BJ (cell line): ENCODE measurements around the gene ORC3. TPM values are rescaled to one million over a fixed set of nuclear protein-coding genes. Genes with fewer than 3 reads are reported as not detected.

Source experiments
- CTCF ChIA-PET: fragments of 350-600 bp; formaldehyde crosslinking; extraction: SDS; loops from one replicate; lab custom pipeline; 2021; ENCODE audit warnings: antibody characterized with exemption, inconsistent platforms; lab: Yijun Ruan, JAX
- POLR2A ChIA-PET: fragments of 300-600 bp; sonication (Branson Sonifier 250); formaldehyde crosslinking; extraction: SDS; loops from one replicate; lab custom pipeline; 2021; ENCODE audit warnings: antibody characterized with exemption; lab: Charles Lee
- DNase-seq: peaks from one replicate; pipeline ENCODE4 v3.0.0-alpha.2; 2011; ENCODE audit warnings: low read depth
- H3K27me3 ChIP-seq: 2 replicates; pipeline ENCODE4 v1.6.0; 2011; ENCODE audit warnings: low read length; ENCODE audit not compliant: control insufficient read depth, insufficient read depth
- H3K36me3 ChIP-seq: 2 replicates; pipeline ENCODE4 v1.5.1; 2011; ENCODE audit warnings: low read length; ENCODE audit not compliant: control insufficient read depth, insufficient read depth
- H3K4me3 ChIP-seq: 2 replicates; pipeline ENCODE4 v1.5.1; 2011; ENCODE audit warnings: low read depth, mild to moderate bottlenecking, control low read depth, low read length
- CTCF ChIP-seq: IDR thresholded peaks from 2 replicates; pipeline ENCODE4 v1.5.1; 2011; ENCODE audit warnings: low read depth, mild to moderate bottlenecking, control low read depth, inconsistent platforms, low read length, moderate library complexity; ENCODE audit not compliant: insufficient read depth
- polyA plus RNA-seq: library from polyadenylated mRNA; depleted of rRNA; stranded (reverse); fragments of >200 nt; gene quantifications from 2 replicates; pipeline ENCODE4 v1.2.3, GENCODE V29; 2011

ORC3 gene
- polyA plus RNA-seq, 1 experiment: 17.3 TPM

DNA sequence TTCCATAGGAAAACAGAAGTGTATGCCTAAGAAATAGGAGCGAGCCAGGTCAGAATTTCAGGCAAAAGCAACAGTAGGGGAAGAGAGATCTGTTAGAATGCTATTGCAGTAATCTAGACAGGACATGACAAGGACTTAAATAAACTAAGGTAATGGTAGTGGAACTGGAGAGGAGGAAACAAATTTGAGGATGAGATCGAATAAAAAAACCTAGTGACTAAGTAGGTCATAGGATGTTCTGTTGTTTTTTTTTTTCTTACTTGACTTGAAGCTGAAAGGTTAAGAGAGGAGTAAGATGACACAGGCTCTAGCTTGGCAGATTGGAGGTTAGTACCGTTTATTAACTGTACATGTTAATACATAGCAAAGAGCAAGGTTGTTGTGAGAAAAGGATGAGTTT is 28.6 kb downstream of the ORC3 start:
- DNase-seq: no peak
- no peaks in the 10 kb centered on the region for H3K27me3 ChIP-seq
- CTCF ChIA-PET: no interaction called here
- peaks cover 2% of the 10 kb centered on the region for H3K36me3 ChIP-seq
- no peak for TF ChIP-seq CTCF
- POLR2A ChIA-PET: no interaction called here
- no peak overlapping the region for H3K4me3 ChIP-seq

- no peak for TF ChIP-seq CTCF
- Histone ChIP-seq H3K4me3 (no peak overlapping the region), H3K36me3 (no peaks in the 10 kb centered on the region), H3K27me3 (no peaks in the 10 kb centered on the region)
- no peak for DNase-seq
- POLR2A ChIA-PET: no interaction called here
- CTCF ChIA-PET: interaction anchor here (1.0 kb wide), 1 partner anchor 32 kb away, joined by 3 read pairs; no protein-coding TSS in a partner anchor
Measured at GRCh38 chr6:87623248-87623647, 33.3 kb downstream of the ORC3 start.

GRCh38 chr6:87628424-87628823 is 38.5 kb downstream of the ORC3 start:
- CTCF ChIA-PET: interaction anchor here (0.6 to 2.0 kb wide), 6 partner anchors 12 to 489 kb away, joined by 3 to 6 read pairs (median 3); no protein-coding TSS in a partner anchor
- Histone ChIP-seq H3K4me3 (no peak overlapping the region), H3K27me3 (no peaks in the 10 kb centered on the region), H3K36me3 (no peaks in the 10 kb centered on the region)
- TF ChIP-seq CTCF: no peak
- DNase-seq: no peak
- POLR2A ChIA-PET: no interaction called here

- ChIA-PET CTCF (interaction anchor here (0.6 to 2.0 kb wide), 4 partner anchors 12 to 40 kb away, joined by 3 to 6 read pairs (median 4); no protein-coding TSS in a partner anchor), POLR2A (no interaction called here)
- Histone ChIP-seq H3K4me3 (no peak overlapping the region), H3K27me3 (no peaks in the 10 kb centered on the region), H3K36me3 (no peaks in the 10 kb centered on the region)
- no peak for TF ChIP-seq CTCF
- DNase-seq: no peak
Measured at GRCh38 chr6:87628881-87629280, 38.9 kb downstream of the ORC3 start.

GRCh38 chr6:87630746-87631145 is 40.8 kb downstream of the ORC3 start:
- CTCF ChIA-PET: interaction anchor here (0.9 to 1.4 kb wide), 2 partner anchors 9 to 862 kb away, joined by 3 read pairs; no protein-coding TSS in a partner anchor
- no peak for DNase-seq
- no peaks in the 10 kb centered on the region for H3K27me3 ChIP-seq
- no peak for TF ChIP-seq CTCF
- H3K36me3 ChIP-seq: no peaks in the 10 kb centered on the region
- POLR2A ChIA-PET: interaction anchor here (0.6 kb wide), 1 partner anchor 38 kb away, joined by 3 read pairs; no protein-coding TSS in a partner anchor
- H3K4me3 ChIP-seq: no peak overlapping the region
